ENCODE data around the gene ZCCHC18.

The ZCCHC18 gene

GRCh38 chrX:104135677-104136076, 23.4 kb downstream of the ZCCHC18 start:
- TF ChIP-seq ZNF274 (IDR thresholded peaks at IDR 0.05; ENCODE audit: low read depth, low read length) (no peak), SUZ12 (IDR thresholded peaks at IDR 0.05; ENCODE audit: extremely low read depth, insufficient read depth, insufficient read length) (no peak), YY1 (IDR thresholded peaks at IDR 0.05; ENCODE audit: insufficient read depth, insufficient read length) (no peak)
- H3K27me3 ChIP-seq (ENCODE audit: insufficient read depth, insufficient read length), result no peaks in the 10 kb centered on the region
- no peaks in the 10 kb centered on the region for H3K4me1 ChIP-seq (ENCODE audit: insufficient read depth, insufficient read length)
- peaks cover 5% of the 10 kb centered on the region for H3K36me3 ChIP-seq (ENCODE audit: insufficient read depth, insufficient read length, low read length)
- no peak overlapping the region for H3K9ac ChIP-seq (ENCODE audit: insufficient read length, low read depth)
- no peak overlapping the region for H3K4me3 ChIP-seq (ENCODE audit: insufficient read length, low read depth)
- H3K9me3 ChIP-seq (ENCODE audit: insufficient read depth, low read length), result peaks cover 4% of the 10 kb centered on the region; the same call in 1 of the 2 replicates
- DNase-seq (ENCODE audit: low read depth, low spot score), result no peak

- no peak overlapping the region for H3K9ac ChIP-seq (ENCODE audit: insufficient read length, low read depth)
- no peak for TF ChIP-seq ZNF274 (IDR thresholded peaks at IDR 0.05; ENCODE audit: low read depth, low read length)
- no peak for TF ChIP-seq YY1 (IDR thresholded peaks at IDR 0.05; ENCODE audit: insufficient read depth, insufficient read length)
- TF ChIP-seq SUZ12 (IDR thresholded peaks at IDR 0.05; ENCODE audit: extremely low read depth, insufficient read depth, insufficient read length), result no peak
- no peaks in the 10 kb centered on the region for H3K36me3 ChIP-seq (ENCODE audit: insufficient read depth, insufficient read length, low read length)
- H3K9me3 ChIP-seq (ENCODE audit: insufficient read depth, low read length), result peaks cover 4% of the 10 kb centered on the region; the same call in 1 of the 2 replicates
- H3K4me3 ChIP-seq (ENCODE audit: insufficient read length, low read depth), result no peak overlapping the region
- H3K27me3 ChIP-seq (ENCODE audit: insufficient read depth, insufficient read length), result no peaks in the 10 kb centered on the region
- peak; percentile 81 for DNase-seq (ENCODE audit: low read depth, low spot score)
- H3K4me1 ChIP-seq (ENCODE audit: insufficient read depth, insufficient read length), result no peaks in the 10 kb centered on the region
Measured at GRCh38 chrX:104136241-104137019, 24.1 kb downstream of the ZCCHC18 start.

DNA sequence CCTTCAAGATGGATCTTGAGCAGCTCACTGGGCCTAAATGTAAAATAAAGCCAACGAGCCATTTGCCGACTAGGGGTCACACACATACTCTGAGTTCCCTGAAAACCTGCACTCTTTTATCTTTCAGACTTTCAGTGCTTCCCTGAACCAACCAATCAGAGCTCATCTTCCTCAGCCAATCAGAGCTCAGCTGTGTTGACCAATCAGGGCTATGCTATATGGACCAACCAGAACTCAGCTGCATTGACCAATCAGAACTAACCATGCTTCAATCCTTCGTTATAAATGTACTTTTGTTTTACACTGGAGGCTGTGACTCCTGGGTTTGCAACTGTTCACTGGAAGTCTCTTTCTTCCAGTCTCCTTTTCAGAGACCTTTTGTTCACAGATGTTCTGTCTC, 25.2 kb downstream of the ZCCHC18 start:
- no peak for DNase-seq (ENCODE audit: low read depth, low spot score)
- Histone ChIP-seq H3K36me3 (ENCODE audit: insufficient read depth, insufficient read length, low read length) (no peaks in the 10 kb centered on the region), H3K9me3 (ENCODE audit: insufficient read depth, low read length) (peaks cover 4% of the 10 kb centered on the region; the same call in 1 of the 2 replicates), H3K4me1 (ENCODE audit: insufficient read depth, insufficient read length) (no peaks in the 10 kb centered on the region), H3K9ac (ENCODE audit: insufficient read length, low read depth) (no peak overlapping the region), H3K27me3 (ENCODE audit: insufficient read depth, insufficient read length) (no peaks in the 10 kb centered on the region), H3K4me3 (ENCODE audit: insufficient read length, low read depth) (no peak overlapping the region)
- no peak for TF ChIP-seq YY1 (IDR thresholded peaks at IDR 0.05; ENCODE audit: insufficient read depth, insufficient read length)
- no peak for TF ChIP-seq SUZ12 (IDR thresholded peaks at IDR 0.05; ENCODE audit: extremely low read depth, insufficient read depth, insufficient read length)
- no peak for TF ChIP-seq ZNF274 (IDR thresholded peaks at IDR 0.05; ENCODE audit: low read depth, low read length)

GRCh38 chrX:104141087-104141760, 28.9 kb downstream of the ZCCHC18 start:
- Histone ChIP-seq H3K4me3 (ENCODE audit: insufficient read length, low read depth) (no peak overlapping the region), H3K4me1 (ENCODE audit: insufficient read depth, insufficient read length) (no peaks in the 10 kb centered on the region), H3K27me3 (ENCODE audit: insufficient read depth, insufficient read length) (no peaks in the 10 kb centered on the region), H3K36me3 (ENCODE audit: insufficient read depth, insufficient read length, low read length) (no peaks in the 10 kb centered on the region), H3K9me3 (ENCODE audit: insufficient read depth, low read length) (peaks cover 4% of the 10 kb centered on the region; the same call in 1 of the 2 replicates), H3K9ac (ENCODE audit: insufficient read length, low read depth) (no peak overlapping the region)
- no peak for TF ChIP-seq YY1 (IDR thresholded peaks at IDR 0.05; ENCODE audit: insufficient read depth, insufficient read length)
- TF ChIP-seq ZNF274 (IDR thresholded peaks at IDR 0.05; ENCODE audit: low read depth, low read length), result no peak
- no peak for TF ChIP-seq SUZ12 (IDR thresholded peaks at IDR 0.05; ENCODE audit: extremely low read depth, insufficient read depth, insufficient read length)
- no peak for DNase-seq (ENCODE audit: low read depth, low spot score)

GRCh38 chrX:104151037-104151436, 38.7 kb downstream of the ZCCHC18 start:
- no peak for TF ChIP-seq YY1 (IDR thresholded peaks at IDR 0.05; ENCODE audit: insufficient read depth, insufficient read length)
- TF ChIP-seq ZNF274 (IDR thresholded peaks at IDR 0.05; ENCODE audit: low read depth, low read length), result no peak
- no peak for TF ChIP-seq SUZ12 (IDR thresholded peaks at IDR 0.05; ENCODE audit: extremely low read depth, insufficient read depth, insufficient read length)
- DNase-seq (ENCODE audit: low read depth, low spot score), result no peak
- no peaks in the 10 kb centered on the region for H3K9me3 ChIP-seq (ENCODE audit: insufficient read depth, low read length)
- H3K9ac ChIP-seq (ENCODE audit: insufficient read length, low read depth), result no peak overlapping the region
- no peak overlapping the region for H3K4me3 ChIP-seq (ENCODE audit: insufficient read length, low read depth)
- peaks cover 3% of the 10 kb centered on the region for H3K36me3 ChIP-seq (ENCODE audit: insufficient read depth, insufficient read length, low read length)
- H3K27me3 ChIP-seq (ENCODE audit: insufficient read depth, insufficient read length), result no peaks in the 10 kb centered on the region
- H3K4me1 ChIP-seq (ENCODE audit: insufficient read depth, insufficient read length), result no peaks in the 10 kb centered on the region

DNA sequence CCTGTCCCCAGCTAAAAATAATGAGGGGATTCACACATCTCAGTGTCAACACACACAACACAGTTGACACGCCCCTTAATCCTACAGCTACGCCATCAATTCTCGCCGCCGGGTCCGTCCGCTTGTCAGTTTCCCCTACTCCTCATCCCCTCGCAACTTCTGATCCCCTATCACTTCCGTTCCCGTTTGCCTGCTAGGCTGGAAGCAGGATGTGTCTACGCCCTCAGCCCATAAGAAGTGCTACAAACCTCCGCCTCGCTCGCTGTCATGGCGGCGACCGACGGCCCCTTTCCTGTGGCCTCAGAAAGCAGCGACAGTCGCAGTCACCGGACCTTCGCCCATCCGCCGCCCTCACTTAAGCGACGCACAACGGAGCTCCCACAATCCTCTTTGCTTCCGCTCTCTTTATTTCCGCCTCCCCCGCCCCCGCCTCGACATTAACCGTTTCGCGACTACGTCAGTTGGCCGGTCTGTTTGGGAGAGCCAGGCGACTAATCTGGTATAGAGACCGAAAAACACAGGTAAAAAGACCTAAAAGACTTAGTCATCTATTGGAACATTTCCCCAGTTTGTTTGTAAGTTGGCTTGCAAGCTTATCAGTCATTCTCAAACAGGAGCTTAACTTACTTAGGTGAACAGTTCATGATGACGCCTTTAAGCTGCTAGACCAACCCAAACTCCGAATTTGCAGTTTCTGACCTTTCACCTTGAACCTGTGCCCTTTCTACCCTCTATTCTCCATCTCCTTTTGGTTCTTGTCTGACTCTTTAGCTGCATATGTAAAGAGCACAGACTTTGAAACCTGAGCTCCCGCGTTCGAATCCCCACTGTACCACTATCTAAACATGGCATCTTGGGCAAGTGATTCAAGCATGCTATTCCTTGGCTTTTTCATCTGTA, 44.6 kb downstream of the ZCCHC18 start, which contains the start of gene SLC25A53:
Gene SLC25A53, minus strand, starts transcription at position 380 of the 900 bp plus-strand sequence. CDS start 51,752 bp downstream, outside the sequence.
- peak; percentile 68 for DNase-seq (ENCODE audit: low read depth, low spot score)
- peaks cover 3% of the 10 kb centered on the region for H3K36me3 ChIP-seq (ENCODE audit: insufficient read depth, insufficient read length, low read length)
- no peaks in the 10 kb centered on the region for H3K9me3 ChIP-seq (ENCODE audit: insufficient read depth, low read length)
- no peaks in the 10 kb centered on the region for H3K27me3 ChIP-seq (ENCODE audit: insufficient read depth, insufficient read length)
- peak within 1 kb of the TSS; percentile 63 for H3K4me3 ChIP-seq (ENCODE audit: insufficient read length, low read depth)
- peak within 1 kb of the TSS; percentile 89 for H3K9ac ChIP-seq (ENCODE audit: insufficient read length, low read depth)
- TF ChIP-seq YY1 (IDR thresholded peaks at IDR 0.05; ENCODE audit: insufficient read depth, insufficient read length) (peak; percentile 89), SUZ12 (IDR thresholded peaks at IDR 0.05; ENCODE audit: extremely low read depth, insufficient read depth, insufficient read length) (no peak)
- H3K4me1 ChIP-seq (ENCODE audit: insufficient read depth, insufficient read length), result no peaks in the 10 kb centered on the region
